ENCODE measurements around the gene ANAPC1.

DNA sequence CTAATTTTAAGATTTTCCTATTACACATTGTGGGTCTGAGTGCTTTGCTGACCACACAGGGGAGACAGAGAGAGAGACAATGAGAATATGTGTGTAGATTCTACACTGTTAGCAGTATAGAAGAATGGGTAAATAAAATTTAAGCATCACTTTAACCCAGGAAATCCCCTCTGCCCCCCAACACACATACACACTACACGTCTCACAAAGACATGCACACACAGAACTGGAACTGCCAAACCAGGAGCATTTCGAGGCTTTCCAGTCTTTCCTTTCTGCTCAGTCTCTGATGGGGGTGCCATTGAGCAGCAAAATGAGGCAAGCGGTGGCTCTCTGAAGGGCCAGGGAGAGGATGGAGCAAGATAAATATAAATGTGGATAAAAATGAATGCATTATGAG lies 16.9 kb upstream of the ANAPC1 start:
- TF ChIP-seq CTCF (IDR thresholded peaks at IDR 0.05) (peak in 4 of 5 experiments; percentile 4 to 35 (median 16)), POLR2A (IDR thresholded peaks at IDR 0.05) (no peak)
